C4-2B (cell line): ENCODE measurements around the gene KIF27.

ENCODE experiments used
- CTCF ChIP-seq: fragments of 450-650 bp; conservative IDR thresholded peaks from 2 replicates; pipeline ENCODE4 v1.5.1; 2017; ENCODE audit warnings: mild to moderate bottlenecking
- ZFX ChIP-seq: fragments of 450-650 bp; IDR thresholded peaks from 2 replicates; pipeline ENCODE4 v1.6.1; 2017

- TF ChIP-seq CTCF: no peak
- TF ChIP-seq ZFX: no peak
These were observed 48.4 kb upstream of the KIF27 start for GRCh38 chr9:83969602-83970001.
